Measurements from ENCODE around the gene TGDS.
"Not testable (repeated sequence)": the region's sequence is repeated elsewhere in the genome, so short reads cannot be mapped to it uniquely, and the experiment has no call there.

- not testable (repeated sequence) for TF ChIP-seq POLR2A, CTCF (IDR thresholded peaks at IDR 0.05)
Measured at GRCh38 chr13:94532278-94532677, 63.7 kb downstream of the TGDS start.

All from thyroid gland (tissue), 4 donors.